Measurements from ENCODE around the gene CUX1.
"Not testable (repeated sequence)": the region's sequence is repeated elsewhere in the genome, so short reads cannot be mapped to it uniquely, and the experiment has no call there.

The CUX1 gene

DNA sequence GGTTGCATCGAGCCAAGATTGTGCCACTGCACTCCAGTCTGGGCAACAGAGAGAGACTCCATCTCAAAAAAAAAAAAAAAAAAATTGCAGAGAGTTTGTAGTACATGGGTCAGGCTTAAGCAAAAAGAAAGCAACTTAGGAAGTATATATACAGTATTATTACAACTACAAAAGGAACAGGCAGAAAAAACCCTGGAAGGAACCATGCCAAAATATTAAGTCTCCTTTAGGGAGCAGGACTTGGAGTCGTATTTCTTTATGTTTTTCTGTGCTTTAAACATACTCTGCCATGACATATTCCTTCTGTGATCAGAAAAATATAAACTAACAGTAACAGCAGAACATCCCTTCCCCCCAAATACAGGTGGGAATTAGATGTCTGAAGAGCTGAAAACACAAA is 144.4 kb downstream of the CUX1 start:
- DNase-seq: no peak

DNA sequence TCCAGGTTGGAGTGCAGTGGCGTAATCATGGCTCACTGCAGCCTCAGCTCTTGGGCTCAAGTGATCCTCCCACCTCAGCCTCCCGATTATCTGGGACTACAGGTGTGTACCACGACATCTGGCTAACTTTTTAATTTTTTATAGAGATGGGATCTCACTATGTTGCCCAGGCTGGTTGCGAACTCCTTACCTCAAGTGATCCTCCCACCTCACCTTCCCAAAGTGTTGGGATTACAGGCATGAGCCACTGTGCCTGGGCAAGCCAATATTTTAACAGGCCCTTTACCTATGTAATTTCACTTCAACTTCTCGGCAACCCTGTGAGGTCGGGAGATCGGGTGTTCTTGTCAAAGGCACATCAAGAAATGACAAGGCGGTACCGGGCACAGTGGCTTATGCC is 146.3 kb downstream of the CUX1 start:
- no peak for DNase-seq

DNA sequence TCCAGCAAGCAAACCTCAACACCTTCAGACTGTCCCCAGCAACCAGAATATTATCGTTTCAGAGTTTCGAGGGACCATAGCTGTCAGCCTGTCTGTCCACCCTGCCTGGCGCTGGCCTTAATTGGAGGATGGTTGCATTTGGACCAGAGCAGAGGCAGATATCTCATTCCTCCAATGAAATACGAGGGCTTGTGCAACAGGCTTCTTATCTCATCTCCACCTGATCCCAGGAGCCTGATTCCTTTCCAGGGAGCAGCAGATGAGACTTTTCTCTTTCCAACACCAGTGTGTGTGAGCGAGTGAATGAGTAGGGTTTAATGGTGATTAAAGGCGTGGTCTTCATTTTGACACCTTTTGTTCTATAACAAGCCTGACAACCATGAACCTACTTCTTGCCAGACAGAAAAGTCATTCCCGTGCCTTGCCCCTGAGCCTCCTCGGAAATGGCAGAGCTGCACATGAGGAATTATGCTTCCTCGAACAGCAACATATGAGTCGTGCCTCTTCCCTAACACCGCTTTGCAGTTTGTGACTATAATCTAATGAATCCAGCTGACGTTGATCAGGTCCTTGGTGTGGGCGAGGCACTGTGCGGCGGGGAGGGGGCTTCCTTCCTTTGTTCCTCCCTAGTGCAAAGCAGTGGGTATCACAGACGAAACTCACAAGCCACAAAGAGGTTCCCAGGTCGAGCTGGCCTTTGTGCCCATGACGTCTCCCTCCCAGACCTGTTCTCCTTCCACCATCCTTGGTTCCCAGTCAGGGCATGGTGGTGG is 147.4 kb downstream of the CUX1 start:
- no peak for DNase-seq

DNA sequence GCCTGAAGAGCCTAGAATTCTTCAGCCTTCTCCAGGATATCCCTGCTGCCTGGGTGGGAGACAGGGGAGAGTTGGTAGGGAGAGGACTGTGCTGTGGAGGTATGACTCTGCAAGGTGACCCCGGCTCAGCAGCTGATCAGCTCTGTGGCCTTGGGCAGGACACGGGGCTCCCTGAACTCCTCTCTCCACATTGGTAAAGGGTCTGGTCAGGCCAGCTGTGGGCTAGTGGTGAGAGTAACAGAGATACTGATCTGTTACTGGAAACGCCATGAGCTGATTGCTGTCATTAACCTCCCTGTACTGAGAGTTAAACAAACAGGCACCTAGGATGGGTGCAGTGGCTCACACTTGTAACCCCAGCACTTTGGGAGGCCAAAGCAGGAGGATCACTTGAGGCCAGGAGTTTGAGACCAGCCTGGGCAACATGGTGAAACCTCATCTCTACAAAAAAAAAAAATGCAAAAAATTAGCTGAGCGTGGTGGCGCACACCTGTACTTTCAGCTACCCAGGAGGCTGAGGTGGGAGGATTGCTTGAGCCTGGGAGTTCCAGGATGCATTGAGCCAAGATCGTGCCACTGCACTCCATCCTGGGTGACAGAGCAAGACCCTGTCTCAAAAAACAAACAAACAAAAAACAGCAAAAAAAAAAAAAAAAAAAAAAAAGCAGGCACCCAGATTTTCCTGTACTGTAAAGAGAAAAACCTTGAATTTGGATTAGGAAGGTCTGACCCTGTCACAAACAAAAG is 151.5 kb downstream of the CUX1 start:
- DNase-seq: no peak

DNA sequence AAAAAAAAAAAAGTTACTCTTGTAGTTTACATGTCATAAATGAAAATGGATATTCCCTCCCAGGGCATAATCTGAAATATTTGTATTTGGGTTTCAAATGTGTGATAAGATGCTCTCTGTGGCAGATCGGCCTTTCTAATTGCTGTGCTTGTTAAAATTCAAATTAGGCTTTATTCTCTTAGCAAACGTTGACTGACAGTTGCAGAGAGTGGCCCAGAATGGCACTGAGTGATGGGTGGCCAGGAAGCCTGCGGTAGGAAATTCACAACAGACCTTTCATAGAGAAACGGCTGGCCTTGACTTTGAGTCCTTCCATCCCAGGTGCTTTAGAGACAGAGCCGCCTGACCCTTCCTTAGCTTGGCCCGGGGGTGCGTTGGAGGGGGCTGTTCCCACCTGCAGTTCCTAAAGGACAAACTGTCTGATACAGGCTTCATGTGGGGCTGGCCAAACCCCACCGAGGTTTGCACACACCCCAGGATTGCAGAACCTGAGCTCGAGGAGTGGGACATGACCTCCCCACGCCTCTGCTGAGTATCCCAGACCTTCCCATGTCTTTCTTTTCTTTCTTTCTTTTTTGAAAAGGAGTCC is 152.7 kb downstream of the CUX1 start:
- DNase-seq: no peak

DNA sequence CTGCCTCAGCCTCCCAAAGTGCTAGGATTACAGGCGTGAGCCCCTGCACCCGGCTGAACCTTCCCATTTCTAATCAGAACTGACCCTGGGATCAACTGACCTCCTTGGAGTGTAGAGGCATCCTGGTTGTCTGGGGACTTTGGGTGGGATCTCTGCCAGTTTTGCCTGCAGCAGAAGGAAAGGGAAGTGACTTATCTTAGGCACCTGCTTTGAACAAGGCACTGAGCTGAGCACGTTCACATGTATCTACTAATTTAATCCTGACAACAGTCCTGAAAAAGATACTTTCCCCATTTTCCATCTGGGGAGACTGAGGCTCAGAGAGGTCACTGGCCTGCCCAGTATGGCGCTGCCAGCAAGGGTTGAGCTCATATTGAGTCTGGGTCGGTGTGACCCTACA is 153.4 kb downstream of the CUX1 start:
- DNase-seq: no peak

DNA sequence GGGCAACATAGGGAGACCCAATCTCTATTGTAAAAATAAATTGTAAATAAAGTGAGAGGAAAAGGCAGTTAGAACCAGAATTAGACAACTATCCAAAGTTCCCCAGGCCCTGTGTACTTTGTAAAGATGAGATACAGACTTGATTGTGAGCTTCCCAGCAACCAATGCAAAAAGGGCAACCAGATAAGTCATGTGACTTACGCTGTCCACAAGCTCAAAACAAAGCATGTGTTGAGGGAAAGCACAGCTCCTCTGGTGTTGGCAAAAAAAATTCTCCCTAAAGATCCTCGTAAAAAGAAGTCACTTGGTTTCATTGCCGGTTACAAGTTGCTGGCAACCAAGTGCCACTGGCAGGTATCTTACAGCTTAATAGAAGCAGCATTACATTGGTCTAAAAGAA is 154.0 kb downstream of the CUX1 start:
- DNase-seq: no peak

DNA sequence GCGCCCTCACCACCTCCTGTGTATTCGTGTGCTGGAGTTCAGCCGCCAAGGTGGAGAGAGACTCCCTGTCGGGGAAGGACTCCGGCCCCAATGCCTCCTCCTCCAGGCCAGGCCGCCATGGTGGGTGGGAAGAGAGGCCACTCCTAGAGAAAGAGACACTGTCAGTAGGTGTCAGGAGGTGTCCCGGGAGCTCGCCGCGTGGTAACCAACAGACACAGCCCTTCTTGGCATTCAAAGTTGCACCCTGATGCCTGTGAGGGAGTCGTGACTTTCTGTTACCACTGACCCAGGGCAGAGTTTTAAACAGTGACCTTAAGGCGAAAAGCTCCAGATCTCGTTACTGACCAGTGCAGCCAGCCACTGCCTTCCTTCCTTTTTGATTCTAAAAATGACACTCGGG is 155.2 kb downstream of the CUX1 start:
- no peak for DNase-seq

DNA sequence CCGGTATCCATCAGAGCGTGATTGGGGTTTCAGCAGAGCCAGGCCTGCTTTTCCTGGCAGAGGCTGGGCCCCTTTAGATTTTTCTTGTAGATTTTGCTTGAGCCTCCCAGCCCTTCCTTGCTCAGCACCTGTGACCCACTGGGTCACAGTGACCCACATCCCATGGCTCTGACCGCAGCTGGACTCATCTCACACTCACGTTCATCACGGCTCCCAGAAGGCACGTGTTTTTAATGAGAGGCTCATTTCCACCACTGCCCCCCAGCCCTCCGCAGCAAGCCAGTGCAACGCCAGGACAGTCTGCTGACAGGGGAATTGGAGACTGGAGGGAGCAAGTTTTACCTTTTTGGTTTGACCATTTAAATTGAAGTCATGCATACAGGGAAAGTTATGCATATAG is 155.7 kb downstream of the CUX1 start:
- no peak for DNase-seq

DNA sequence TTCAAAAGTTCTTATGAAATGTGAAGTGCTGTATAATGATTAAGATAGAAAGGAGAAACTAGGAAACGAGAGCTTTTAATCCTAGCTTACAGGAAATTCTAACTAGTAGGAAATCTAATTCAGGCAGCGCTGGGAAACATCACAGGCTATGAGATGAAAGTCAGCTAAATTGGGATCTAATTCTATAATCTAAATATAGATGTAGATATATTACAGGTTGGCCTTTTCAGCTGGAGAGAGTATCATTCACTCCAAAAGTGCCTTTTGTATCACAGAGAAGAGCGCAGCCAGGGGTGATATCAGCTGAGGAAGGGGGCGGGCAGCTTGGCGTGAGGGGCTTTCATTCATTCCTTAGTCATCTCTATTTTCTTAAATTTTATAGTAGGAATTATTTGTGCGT is 157.0 kb downstream of the CUX1 start:
- no peak for DNase-seq

DNA sequence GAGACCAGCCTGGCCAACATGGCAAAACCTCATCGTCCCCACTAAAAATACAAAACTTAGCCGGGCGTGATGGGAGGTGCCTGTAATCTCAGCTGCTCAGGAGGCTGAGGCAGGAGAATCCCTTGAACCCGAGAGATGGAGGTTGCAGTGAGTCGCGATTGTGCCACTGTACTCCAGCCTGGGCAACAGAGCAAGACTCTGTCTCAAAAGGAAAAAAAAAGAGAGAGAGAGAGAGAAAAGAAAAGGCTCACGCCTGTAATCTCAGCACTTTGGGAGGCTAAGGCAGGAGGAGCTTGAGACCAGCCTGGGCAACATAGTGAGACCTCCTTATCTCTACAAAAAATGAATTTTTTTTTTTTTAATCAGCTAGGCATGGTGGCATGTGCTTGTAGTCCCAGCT is 157.6 kb downstream of the CUX1 start:
- no peak for DNase-seq

DNA sequence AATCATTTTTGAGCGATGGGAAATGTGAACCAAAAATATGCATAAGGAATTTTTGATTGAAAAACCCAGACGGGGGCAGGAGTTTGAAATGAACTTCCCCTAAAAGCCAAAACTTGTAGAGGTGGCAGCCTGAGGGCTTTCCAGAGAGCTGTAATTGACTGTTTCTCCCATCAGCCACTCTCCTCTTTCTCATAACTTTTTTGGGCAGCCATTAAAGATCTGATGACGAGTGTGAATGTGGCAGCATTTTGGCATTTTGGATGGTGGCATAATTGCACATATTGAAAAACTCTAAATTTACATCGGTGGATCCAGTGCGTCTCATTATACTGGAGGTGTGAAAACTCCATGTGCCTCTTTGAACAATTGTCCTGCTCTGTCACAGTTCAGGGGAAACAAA is 159.0 kb downstream of the CUX1 start:
- no peak for DNase-seq

DNA sequence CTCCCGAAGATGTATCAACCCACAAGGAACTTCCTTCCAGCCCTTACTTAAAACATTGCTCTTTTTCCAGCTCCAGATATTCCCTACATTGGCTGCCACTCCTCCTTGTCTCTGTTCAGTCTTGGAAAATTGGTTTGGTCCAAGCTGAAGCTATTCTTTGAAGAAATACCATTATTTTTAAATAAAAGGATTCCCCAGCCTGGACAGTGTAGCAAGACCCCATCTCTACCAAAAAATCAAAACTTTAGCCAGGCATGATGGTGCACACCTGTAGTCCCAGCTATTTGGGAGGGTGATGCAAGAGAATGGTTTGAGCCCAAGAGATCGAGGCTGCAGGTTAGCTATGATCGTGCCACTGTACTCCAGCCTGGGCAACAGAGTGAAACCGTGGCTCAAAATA is 159.8 kb downstream of the CUX1 start:
- no peak for DNase-seq

DNA sequence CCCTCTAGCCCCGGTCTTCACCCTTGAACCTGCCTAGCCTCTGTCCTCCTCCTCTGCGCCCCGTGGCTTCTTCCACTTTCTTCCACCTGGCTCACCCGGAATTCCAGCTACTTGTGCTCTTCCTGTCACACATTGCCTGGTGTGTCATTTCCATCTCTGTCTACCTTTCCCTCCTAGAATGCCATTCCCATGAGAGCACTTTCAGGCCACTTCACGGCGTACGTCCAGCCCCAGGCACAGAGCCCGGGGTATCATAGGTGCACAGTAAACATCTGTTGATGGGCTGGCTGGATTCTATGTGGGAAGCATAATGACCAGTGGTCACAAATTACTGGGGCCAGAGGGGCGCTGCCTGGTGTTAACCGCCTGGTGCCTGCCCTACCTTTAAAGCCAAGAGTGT is 161.3 kb downstream of the CUX1 start:
- DNase-seq: no peak

DNA sequence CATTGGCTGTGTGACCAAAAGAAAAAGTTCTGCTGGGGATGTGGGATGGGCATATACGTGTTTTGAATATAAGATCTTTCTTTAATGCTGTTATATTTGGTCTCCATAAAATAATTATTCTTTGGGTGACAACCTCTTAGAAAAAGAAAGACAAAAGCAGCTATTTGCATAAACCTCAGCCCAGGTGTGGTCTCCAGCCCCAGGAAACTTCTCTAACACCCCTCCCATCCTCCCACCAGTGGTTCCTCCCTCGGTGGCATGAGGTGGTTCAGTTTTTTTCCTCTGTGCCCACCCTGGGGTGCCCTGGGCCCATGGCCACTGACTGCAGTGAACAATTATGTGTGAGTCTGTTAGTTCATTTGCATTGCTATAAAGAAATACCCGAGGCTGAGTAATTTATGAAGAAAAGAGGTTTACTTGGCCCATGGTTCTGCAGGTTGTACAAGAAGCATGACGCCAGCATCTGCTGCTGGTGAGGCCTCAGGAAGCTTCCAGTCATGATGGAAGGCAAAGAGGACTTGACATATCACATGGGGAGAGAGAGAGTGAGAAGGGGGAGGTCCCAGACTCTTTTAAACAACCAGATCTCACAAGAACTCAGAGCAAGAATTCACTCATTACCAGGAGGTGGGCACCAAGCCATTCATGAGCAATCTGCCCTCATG is 165.9 kb downstream of the CUX1 start:
- DNase-seq: no peak

DNA sequence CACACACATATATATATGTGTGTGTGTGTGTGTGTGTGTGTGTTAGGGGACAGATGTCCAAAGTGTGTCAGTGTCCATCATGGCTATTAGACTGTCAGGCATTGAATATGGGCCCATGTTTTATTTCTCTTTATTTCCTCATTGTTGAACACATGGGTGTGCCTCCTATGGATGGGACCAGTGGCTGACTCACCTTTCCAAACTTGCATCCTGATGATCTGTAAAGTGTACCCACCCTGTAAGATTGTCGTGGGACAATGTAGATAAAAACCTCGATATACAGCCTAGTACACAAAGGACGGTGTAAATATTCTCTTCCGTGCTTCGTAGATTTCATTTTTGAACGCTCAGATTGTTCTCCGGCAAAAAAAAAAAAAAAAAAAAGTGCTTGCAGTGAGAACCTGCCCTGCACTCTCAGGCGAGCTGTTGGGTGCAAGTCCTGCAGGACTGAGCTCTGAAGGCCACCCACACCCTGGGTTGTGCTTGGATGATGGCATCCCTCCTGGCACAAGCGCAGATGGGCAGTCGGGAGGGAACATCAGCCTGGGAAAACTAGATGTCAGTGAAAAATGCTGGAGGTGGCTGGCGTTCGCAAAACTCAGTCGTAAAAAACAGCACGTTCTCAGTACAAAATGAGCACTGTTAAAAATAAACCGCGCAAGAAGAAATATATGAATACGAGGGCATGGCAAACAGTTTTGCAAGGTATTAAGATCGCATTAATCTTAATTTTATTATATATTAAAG is 166.9 kb downstream of the CUX1 start:
- no peak for DNase-seq

DNA sequence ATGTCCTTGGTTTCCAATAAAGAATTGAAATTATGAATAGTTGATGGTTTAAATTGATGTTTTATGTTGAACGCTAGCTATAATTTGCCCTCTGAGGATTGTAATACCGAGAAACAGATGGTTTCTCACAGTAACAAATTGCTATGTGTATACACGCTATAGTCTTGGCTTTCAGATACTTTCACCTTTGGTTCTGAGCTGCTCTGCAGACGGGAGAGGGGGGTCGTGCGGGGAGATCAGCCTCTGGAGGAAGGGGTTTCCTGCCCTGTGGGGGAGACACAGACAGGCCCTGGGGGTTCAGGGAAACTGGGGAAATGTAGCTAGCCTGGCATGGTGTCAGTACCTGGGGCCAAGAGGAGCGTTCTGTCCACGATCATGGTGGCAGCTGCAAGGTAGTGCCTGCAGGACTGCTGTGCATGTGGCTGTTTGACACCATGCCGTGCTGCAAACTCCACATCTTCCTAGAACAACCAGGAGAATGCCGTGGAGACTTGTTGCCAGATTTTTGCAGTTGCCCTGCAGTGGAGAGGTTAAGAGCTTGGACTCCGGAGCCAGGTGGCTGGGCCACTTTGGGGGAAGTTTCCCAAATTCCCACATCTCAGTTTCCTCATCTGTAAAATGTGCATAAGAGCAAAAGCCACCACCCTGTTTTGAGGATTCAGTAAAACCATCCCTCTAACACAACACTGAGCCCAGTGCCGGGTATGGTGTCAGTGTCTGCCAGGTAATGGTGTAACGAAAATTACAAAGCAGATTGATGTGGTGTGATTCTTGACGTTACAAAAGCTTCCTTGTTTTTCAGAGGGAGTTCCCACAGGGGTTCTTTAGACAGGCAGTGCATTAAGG is 167.9 kb downstream of the CUX1 start:
- DNase-seq: no peak

DNA sequence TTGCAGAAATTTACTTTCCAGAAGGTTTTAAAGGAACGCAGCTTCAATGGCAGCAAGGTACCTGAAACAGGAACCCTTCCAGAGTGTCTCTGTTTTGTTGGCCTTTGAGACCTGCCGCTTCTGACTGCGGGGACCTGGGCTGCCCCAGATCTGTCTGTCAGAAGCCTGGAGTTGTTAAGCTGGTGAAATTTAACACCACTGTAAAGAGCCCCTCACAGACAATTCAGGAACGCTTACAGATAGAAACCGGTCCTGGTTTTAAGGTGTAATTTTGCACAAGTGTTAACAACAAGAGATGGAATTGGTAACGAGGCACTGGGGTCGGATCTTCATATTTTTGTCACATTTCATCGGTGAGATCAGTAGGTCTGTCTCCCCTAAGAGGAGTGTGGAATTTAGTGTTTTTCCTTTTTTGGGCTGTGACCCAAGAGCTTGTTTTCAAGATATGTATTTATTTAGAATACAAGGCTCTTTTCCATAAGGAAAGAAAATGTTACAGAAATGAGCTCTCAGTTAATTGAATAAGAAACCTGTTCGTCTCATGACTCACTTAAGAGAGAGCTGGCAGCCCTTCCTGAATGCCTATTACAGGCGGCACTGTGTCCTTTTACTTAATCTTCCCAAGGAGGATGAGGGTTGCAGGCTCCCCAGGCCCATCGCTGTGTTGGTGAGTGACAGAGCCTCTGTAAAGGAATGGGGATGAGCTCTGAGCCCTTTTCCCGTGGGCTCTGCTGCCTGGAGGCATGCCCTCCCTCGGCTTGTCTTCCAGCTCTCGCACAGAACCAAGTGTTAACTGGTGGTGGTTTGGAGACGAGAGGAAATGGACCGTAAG is 168.7 kb downstream of the CUX1 start:
- no peak for DNase-seq

DNA sequence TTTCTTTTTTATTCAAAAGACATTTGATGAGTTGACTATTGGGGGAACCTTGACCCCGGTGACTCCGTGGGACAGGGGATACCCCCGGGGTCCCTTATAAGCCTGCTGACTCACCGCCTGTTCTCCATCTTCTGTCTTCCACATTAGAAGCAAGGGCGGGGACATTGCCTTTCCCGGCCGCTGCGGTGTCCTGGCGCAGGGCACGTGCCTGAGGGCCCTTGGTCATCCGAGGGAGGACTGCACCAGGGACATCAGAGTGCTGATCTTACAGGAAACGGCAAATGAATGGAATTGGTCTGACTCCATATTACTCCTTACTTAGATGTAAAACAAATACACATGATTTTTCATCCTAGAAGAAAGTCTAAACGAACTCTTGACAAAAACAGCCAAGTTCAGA is 170.1 kb downstream of the CUX1 start:
- DNase-seq: no peak

DNA sequence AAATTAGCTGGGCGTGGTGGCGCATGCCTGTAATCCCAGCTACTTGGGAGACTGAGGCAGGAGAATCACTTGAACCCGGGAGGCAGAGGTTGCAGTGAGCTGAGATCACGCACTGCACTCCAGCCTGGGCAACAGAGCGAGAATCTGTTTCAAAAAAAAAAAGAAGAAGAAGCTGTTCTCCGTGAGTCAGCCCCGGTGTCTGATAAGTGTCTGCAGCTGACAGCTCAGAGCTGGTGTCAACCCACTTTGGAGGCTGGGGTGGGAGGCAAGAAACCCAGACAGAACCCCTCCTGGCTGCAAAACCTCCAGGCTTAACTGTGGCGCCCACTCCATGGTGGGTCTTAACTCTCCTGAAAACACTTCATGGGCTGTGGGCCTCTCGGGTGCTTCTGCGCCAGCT is 170.6 kb downstream of the CUX1 start:
- not testable (repeated sequence) for DNase-seq

DNA sequence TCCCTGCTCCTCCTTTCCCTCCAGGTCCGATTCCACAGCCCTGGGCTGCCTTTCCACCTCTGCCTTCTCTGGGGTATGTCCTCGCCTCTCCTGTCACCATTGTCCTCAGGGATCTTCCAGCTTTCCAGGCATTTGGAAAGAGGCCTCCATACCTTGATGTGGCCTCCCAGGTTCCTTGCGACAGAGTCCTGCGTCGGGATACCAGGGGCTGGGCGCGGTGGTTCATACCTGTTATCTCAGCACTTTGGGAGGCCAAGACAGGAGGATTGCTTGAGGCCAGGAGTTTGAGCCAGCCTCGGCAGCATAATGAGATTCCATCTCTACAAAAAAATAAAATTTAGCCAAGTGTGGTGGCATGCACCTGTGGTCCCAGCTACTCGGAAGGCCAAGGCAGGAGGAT is 171.1 kb downstream of the CUX1 start:
- no peak for DNase-seq
